HG03045 (cell line): Measurements from ENCODE around the gene PPP2R2B.

Source experiments
- ATAC-seq: cut with Tn5 transposase; IDR thresholded peaks from one replicate; pipeline ENCODE4 v1.9.1; 2021; ENCODE audit warnings: mild to moderate bottlenecking, moderate library complexity; ENCODE audit not compliant: unreplicated experiment

PPP2R2B gene

DNA sequence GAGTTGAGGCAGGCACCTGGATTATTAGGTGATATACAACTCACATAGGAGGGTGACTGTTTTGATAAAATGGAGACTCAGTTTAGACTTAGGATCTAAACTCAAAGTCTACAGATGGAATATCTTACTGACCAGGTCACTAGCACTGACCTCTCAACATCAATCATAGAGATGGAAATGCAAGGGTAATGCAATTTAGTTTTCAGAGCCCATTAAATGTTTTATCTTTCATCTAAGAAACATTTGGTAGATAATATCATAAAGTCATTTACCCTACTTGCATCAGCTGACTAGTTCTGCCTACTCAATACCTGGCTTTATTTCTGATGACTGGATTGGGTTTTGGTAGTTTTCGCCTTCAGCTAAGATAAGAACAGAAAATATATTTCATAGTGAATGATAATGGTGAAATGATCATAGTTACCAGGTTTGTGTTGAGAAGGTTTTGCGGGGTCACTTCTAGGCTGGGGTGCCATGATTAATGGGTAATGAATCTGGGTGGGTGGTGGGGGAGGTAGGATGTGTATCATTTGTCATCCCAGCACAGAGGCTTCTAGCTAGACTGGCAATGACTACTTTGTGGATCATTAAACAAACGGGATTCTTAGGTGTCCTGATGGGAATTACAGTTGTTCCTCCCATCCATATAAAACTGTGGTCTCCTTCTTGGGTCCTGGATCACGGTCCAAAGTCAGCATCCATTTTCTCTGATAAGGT is 173.4 kb downstream of the PPP2R2B start:
- no peak for ATAC-seq

- ATAC-seq = no peak
Measured at GRCh38 chr5:146703899-146704298, 174.7 kb downstream of the PPP2R2B start.

DNA sequence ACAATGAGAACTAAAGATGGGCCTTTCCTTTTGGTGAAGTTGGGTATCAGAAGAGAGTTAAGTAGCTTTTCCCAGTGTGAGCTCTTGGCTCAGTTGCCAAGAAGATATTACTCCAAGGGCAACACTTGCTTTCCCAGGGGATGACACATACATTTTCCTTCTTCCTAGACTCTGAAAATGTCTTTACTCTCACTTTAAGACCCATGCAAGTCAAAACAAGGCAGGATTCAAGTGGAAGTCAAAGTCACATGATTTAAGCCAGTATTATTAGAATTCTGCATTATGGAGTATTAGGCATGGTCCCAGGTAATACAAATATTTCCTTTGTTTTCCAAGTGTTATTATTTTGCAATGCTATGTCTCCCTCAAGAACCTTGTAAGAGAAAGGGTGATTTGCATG is 175.1 kb downstream of the PPP2R2B start:
- no peak for ATAC-seq

GRCh38 chr5:146699664-146700418 is 178.7 kb downstream of the PPP2R2B start:
- no peak for ATAC-seq

DNA sequence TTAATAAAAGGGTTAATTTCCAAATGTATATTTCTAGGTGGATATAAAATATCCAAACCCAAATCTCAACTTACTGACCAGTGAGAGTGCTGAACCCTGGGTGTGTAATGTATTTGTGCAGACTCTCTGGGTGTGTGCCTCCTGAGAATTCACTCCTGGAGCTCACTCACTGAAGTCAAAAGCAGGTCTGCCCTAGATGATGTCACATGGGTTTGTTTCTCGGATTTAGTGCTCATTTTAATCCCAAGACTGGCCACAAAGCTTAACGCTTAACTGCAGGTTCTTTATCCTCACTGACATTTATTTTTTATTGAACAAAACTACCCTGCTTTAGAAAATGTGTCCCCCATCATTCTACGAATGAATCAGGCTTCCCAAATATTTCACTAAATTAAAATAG is 179.4 kb downstream of the PPP2R2B start:
- ATAC-seq = no peak

GRCh38 chr5:146698651-146699050 is 179.9 kb downstream of the PPP2R2B start:
- no peak for ATAC-seq

DNA sequence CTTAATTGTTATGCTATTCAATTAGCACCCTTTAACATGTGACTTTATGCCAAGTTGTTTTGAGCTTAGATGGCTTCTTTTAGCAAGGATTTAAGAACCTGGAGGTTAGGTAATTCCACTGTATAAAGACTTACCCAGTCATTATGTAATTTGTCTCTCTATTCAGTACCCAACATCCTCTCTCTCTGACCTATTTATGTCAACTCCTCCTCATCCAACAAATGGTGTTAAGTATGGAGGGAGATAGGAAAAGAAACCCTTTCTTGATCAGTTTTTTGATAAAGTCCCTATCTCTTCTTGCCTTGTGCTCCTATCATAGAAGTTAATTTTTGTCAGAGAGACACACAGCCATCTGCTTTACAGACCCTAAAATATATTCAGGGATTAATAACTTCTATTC is 181.3 kb downstream of the PPP2R2B start:
- no peak for ATAC-seq

DNA sequence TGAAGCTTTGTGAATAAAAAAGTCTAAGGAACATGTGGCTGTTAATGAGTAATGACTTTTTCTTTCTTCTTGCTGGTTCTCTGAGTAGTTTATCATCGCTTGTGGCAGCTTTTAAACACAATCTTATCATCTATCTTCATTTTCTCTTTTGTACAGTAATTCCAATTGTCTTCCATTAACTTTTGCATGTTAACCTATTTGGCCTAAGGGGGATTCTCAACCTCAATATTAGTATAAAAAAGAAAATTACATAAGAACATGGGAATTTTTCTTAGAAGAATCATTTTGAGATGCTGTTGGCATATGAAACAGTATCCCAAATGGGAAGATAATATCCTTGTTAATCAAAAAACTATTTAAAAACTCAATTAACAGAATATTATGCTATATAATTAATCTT is 182.9 kb downstream of the PPP2R2B start:
- ATAC-seq = no peak

GRCh38 chr5:146690880-146691355 is 187.6 kb downstream of the PPP2R2B start:
- ATAC-seq = no peak

- no peak for ATAC-seq
Measured at GRCh38 chr5:146687630-146688029, 190.9 kb downstream of the PPP2R2B start.

GRCh38 chr5:146683861-146684260 is 194.7 kb downstream of the PPP2R2B start:
- ATAC-seq = no peak

- no peak for ATAC-seq
Measured at GRCh38 chr5:146682899-146683532, 195.5 kb downstream of the PPP2R2B start.

- ATAC-seq = no peak
Measured at GRCh38 chr5:146681585-146682105, 196.9 kb downstream of the PPP2R2B start.

GRCh38 chr5:146680846-146681584 is 197.5 kb downstream of the PPP2R2B start:
- no peak for ATAC-seq

GRCh38 chr5:146675636-146676035 is 202.9 kb downstream of the PPP2R2B start:
- no peak for ATAC-seq

- no peak for ATAC-seq
Measured at GRCh38 chr5:146672866-146673265, 205.7 kb downstream of the PPP2R2B start.

DNA sequence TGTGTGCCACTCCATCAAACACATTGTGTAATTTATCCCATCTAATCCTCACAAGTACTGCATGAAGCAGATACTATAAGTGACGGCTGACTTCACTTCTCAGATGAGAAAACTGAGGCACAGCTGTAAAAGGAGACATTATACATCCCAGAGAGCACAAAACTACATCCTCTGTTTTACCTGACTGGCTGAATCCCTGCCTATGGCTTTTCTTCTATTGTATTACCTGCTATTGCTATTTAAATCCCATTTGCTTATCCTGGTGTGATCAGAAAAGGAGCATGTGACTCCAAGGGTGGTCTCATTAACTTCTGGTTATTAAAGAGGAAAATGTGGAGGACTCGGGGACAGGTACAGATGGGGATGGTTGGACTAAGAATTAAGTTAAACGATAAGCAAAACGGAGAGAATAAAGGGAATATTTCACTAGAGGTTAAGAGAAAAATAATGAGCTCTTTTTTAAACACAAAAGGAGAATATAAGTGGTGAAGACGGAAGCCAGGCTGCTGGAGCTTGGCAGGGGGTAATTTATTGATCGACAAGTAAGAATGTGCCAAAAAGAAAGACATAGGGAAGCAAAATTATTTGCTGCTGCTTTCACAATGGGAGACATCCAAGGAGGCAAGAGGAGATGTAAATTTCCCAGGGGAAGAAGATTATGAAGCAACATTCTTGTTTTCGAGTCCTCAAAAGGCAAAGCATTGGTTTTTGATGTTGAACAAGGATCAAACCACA is 206.8 kb downstream of the PPP2R2B start:
- ATAC-seq = no peak

GRCh38 chr5:146669656-146670055 is 208.9 kb downstream of the PPP2R2B start:
- no peak for ATAC-seq

DNA sequence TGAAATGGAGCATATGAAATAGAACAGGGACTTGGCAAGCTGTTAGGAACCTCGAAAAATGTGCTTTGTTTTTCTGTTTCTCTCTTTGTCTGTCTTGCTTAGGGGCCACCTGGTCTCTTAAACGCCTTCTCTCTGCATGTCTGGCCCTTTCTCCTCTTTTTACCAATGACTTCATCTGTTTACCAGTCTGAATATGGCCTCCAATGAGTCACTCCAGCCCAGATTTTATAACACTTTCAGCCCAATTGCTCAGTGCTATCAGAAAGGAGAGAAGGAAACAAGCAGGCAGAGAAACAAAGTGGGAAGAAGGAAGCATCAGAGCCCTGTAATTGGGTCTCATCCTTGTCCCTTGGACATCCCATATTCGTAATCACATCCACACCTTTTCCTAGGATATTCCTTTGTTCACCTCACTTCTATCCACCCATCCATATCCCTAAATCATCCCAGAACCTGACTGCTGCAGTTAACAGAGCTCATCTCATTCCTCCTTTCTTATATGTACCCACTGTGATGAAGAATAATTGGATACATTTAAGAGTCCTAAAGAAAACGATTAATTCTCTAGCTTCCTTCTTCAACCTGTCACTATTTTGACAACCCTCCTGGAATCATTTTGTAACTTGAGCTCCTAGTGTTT is 210.8 kb downstream of the PPP2R2B start:
- ATAC-seq = no peak

DNA sequence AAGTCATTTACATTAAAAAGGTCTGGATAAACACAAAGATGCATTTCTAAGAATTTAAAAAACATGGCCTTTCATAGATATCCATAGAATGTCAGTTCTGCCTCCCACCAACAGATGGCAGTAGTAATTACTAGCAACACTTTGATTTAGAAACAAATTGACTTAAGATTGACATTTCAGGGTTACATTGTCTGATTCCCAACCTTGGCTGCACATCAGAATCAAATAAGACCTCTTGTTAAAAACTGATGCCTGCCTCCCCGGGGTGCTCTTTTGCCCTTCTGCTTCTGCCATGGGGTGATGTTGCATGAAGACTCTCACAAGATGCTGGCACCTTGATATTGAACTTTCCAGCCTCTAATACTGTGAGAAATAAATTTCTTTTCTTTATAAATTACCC is 216.3 kb downstream of the PPP2R2B start:
- ATAC-seq = no peak
